BJ (cell line): ENCODE results near the gene PTGFRN. TPM values are rescaled to one million over a fixed set of nuclear protein-coding genes. Genes with fewer than 3 reads are reported as not detected.

Source experiments
- CTCF ChIA-PET: fragments of 350-600 bp; formaldehyde crosslinking; extraction: SDS; loops from one replicate; lab custom pipeline; 2021; ENCODE audit warnings: antibody characterized with exemption, inconsistent platforms; lab: Yijun Ruan, JAX
- POLR2A ChIA-PET: fragments of 300-600 bp; sonication (Branson Sonifier 250); formaldehyde crosslinking; extraction: SDS; loops from one replicate; lab custom pipeline; 2021; ENCODE audit warnings: antibody characterized with exemption; lab: Charles Lee
- DNase-seq: peaks from one replicate; pipeline ENCODE4 v3.0.0-alpha.2; 2011; ENCODE audit warnings: low read depth
- H3K27me3 ChIP-seq: 2 replicates; pipeline ENCODE4 v1.6.0; 2011; ENCODE audit warnings: low read length; ENCODE audit not compliant: control insufficient read depth, insufficient read depth
- H3K36me3 ChIP-seq: 2 replicates; pipeline ENCODE4 v1.5.1; 2011; ENCODE audit warnings: low read length; ENCODE audit not compliant: control insufficient read depth, insufficient read depth
- H3K4me3 ChIP-seq: 2 replicates; pipeline ENCODE4 v1.5.1; 2011; ENCODE audit warnings: low read depth, mild to moderate bottlenecking, control low read depth, low read length
- CTCF ChIP-seq: IDR thresholded peaks from 2 replicates; pipeline ENCODE4 v1.5.1; 2011; ENCODE audit warnings: low read depth, mild to moderate bottlenecking, control low read depth, inconsistent platforms, low read length, moderate library complexity; ENCODE audit not compliant: insufficient read depth
- polyA plus RNA-seq: library from polyadenylated mRNA; depleted of rRNA; stranded (reverse); fragments of >200 nt; gene quantifications from 2 replicates; pipeline ENCODE4 v1.2.3, GENCODE V29; 2011

PTGFRN gene
- polyA plus RNA-seq, 1 experiment: 3.1 TPM

- ChIA-PET POLR2A (no interaction called here), CTCF (no interaction called here)
- no peak for TF ChIP-seq CTCF
- no peak overlapping the region for H3K4me3 ChIP-seq
- no peak for DNase-seq
- no peaks in the 10 kb centered on the region for H3K27me3 ChIP-seq
- H3K36me3 ChIP-seq: no peaks in the 10 kb centered on the region
Observed at GRCh38 chr1:116991918-116992317, 82.2 kb downstream of the PTGFRN start.

GRCh38 chr1:116993286-116993685 is 83.6 kb downstream of the PTGFRN start:
- Histone ChIP-seq H3K36me3 (no peaks in the 10 kb centered on the region), H3K27me3 (no peaks in the 10 kb centered on the region), H3K4me3 (no peak overlapping the region)
- no peak for TF ChIP-seq CTCF
- no peak for DNase-seq
- POLR2A ChIA-PET: no interaction called here
- CTCF ChIA-PET: no interaction called here

- POLR2A ChIA-PET: no interaction called here
- Histone ChIP-seq H3K4me3 (no peak overlapping the region), H3K36me3 (no peaks in the 10 kb centered on the region), H3K27me3 (no peaks in the 10 kb centered on the region)
- TF ChIP-seq CTCF: no peak
- DNase-seq: no peak
- CTCF ChIA-PET: no interaction called here
Observed at GRCh38 chr1:116994411-116994810, 84.7 kb downstream of the PTGFRN start.

GRCh38 chr1:116997066-116997465 is 87.3 kb downstream of the PTGFRN start:
- CTCF ChIA-PET: no interaction called here
- no peak for DNase-seq

GRCh38 chr1:116997636-116998035 is 87.9 kb downstream of the PTGFRN start:
- TF ChIP-seq CTCF: no peak
- POLR2A ChIA-PET: no interaction called here
- Histone ChIP-seq H3K27me3 (no peaks in the 10 kb centered on the region), H3K36me3 (no peaks in the 10 kb centered on the region), H3K4me3 (no peak overlapping the region)
- DNase-seq: no peak
- CTCF ChIA-PET: no interaction called here

More at GRCh38 chr1:116997066-116997465, 87.3 kb downstream of the PTGFRN start:
- H3K27me3 ChIP-seq: no peaks in the 10 kb centered on the region
- POLR2A ChIA-PET: no interaction called here
- no peak overlapping the region for H3K4me3 ChIP-seq
- H3K36me3 ChIP-seq: no peaks in the 10 kb centered on the region
- TF ChIP-seq CTCF: no peak
